Amygdala (tissue), 56 donors: ENCODE measurements around the gene ANKH.
"Not testable (repeated sequence)": the region's sequence is repeated elsewhere in the genome, so short reads cannot be mapped to it uniquely, and the experiment has no call there.

Experiments used
- DNase-seq, 56 donors: peaks; one replicate each; lab custom pipeline; 2025; lab: John Stamatoyannopoulos, UW

Gene ANKH

DNA sequence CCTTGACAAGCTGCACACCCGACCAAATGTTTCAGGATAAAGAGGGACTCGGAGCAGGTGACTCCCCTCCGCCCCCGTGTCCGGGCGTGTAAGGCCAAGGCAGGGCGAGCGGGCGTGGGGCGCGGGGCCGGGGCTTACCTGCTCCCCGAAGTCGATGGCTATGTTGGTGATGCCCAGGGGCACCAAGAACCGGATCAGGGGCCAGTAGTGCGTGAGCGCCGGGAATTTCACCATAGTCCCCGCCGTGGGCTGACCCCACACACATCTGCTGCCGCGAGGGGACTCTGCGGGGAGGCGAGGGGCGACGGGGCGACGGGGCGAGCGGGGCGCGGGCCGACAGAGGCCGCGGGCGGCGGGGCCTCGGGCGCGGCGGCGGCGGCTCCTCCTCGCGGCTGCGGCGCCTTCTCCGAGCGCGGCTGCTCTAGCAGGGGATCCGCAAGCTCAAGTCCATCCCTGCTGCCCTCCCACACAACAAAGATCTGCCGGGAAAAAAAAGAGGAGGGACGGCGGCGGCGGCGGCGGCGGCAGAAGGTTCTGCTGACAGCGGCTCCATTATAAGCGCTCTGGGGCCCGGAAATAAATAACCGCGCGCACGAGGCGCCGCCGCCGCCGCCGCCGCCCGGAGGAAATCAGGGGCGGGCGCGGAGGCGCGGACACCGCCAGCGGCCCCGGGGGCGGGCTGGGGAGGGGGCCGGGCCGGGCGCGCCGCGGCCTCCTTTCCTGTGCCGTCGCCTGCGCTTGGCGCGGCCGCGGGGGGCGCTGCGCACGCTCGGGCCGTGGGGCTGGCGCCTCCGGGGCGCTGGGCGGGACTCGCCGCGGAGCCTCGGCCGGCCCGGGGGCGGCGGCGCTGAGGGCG lies at the start of gene ANKH:
Gene ANKH, minus strand, starts transcription at position 565 of the 856 bp plus-strand sequence. Its CDS starts 331 bp downstream, at position 234.
- DNase-seq: peak in 51 of 56 donors; percentile 9 to 83 (median 67)

DNA sequence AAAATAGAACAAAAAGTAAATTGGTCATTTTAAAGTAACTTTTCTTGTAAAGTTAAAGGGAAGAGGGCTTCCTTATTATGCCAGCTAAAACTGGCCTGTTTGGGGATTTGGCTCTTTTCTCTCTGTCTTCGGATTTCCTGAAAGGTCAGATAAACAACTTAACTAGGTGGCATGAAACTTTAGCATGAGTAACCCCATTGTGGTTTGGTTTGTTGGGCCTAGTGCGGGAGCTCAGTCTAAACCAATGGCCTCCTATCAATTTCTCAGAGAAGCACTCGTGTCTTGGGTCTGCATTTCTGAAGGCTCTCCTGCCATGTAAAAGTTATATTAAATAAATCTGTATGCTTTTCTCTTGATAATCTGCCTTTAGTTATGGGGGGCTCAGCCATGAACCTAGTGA lies 48.5 kb upstream of the ANKH start:
- DNase-seq: no peak

DNA sequence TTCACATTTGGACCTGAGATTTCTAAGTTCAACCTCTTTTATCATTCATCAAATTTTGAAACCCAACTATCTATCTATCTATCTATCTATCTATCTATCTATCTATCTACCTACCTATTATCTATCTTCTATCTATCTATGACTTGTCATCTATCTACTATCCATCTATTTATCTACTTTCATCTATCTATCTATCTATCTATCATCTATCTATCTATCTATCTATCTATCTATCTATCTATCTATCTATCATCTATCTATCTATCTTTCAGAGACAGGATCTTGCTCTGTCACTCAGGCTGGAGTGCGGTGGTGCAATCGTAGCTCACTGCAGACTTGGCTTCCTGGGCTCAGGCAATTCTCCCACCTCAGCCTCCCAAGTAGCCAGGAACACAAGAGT lies 47.5 kb upstream of the ANKH start:
- DNase-seq: not testable (repeated sequence)

DNA sequence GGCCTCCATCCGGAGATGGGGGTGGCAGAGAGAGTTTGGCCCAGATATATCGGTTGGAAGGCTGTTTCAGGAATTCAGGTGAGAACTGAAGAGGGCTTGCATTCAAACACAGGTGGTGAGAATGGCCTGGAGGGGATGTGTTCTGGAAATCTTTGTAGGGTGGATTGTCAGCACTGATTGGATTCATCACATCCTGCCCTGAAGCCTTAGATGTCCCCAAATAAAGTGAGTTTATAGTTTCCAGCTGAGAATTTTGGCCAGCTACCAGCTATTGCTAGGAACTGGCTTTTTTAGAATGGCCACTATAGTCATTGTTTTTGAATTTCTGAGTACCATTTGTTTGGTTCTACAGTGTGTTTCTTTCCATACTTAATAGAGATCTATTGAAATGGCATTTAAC lies 46.1 kb upstream of the ANKH start:
- no peak for DNase-seq

DNA sequence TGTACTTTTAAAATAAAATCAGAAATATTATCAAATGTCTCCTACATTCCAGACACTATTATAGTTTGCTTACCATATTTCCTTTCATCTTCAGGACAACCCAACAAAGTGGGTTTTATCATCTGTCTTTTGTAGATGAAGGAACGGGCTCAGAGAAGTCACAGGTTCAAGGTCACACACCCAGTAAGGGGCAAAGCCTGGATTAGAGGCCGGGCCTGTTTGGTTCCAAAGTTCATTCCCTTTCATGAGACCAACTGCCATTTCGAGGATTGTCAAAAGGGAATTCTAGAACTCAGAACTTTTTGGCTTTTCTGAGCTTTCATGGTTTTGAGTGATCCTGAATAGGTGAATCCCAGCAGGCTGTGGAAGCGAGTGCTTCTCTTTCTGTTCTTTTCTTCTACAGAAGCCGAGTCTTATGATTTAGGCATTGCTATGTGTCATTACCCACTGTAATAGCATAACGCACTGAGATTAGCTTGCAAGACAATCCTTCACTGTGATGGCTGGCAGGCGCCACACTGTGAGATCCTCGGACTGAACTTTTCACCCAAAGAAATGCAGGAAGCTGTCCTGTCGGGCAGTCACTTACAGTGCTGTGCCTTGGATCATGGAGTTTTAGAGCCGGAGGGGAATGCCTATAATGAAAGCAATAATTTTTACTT lies 43.8 kb upstream of the ANKH start:
- DNase-seq: no peak

DNA sequence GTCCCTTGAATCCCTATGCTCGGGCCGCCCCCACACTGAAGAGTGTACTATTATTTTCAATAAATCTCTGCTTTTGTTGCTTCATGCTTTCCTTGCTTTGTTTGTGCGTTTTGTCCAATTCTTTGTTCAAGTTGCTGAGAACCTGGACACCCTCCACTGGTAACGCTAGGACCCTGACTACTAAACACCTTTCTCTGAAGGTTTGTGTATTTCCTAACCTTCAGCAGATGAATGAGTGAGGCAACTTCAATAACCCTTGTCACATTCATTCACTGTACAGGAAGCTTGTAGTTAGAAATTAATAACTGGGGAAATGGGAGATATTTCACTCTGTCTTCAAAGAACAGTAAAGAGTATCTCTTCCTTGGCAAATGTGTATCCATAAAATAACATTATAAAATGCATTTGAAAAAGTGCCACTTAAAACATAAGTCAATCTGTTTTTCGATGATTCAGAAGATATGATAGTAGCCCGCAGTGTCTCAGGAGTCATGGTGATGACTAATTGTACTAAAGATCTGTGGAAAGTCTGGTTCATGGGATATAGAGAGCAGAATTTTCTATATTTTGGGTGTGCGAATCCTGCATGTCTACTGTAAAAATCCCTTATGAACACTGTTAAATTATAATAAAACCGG lies 43.2 kb upstream of the ANKH start:
- no peak for DNase-seq

DNA sequence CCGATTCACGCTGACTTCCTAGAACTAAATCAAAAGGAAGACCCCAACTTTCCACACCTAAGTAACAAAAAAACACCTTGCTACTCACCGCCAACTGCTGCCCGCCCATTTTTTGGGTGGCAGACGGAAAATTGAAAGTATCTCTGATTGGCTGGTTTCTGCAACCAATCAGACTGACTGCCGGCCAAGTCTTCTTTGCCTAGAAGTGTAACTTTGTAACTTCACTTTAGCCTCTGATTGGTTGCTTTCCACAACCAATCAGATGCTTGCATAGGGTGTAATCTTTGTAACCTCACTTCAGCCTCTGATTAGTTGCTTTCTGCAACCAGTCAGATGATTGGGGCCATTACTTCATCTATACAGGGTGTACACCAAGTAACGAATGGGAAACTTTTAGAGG lies 42.6 kb upstream of the ANKH start:
- DNase-seq: no peak

DNA sequence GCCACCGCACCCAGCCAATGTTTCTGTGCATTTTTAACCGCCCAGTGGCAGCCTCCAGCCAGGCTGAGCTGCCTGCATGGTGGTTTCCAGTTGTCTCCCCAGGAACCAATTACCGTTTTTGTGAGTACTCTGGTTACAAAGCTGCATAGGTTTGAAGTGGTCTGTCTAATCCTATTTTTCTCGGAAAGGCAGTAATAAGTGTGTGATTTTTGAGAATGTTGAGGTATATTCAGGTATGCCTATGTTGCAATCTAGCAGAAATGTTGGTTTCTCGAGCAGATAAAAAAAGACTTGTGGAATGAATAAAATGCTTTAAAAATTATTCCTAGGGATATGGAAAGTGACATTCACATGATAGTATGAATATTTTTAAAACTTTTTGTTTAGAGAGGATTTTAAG lies 41.5 kb upstream of the ANKH start:
- DNase-seq: no peak

DNA sequence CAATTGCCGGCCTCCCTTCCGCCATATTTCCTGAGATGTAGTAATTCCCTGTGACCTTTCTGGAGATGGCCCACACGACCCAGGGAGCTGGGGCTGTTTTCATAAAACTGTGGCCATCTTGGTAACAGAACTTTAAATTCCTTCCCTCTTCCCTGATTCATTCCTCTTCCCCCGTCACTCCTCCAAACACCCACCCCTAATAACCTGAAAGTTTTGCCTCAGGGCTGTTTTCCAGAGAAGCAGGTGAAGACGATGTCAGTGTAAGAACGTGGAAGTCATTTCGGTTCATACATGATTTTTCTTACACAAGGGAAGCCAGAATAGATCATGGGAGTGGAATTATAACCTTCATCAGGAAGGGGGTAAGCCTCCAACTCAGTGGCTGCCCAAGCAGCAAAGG lies 40.6 kb upstream of the ANKH start:
- no peak for DNase-seq

DNA sequence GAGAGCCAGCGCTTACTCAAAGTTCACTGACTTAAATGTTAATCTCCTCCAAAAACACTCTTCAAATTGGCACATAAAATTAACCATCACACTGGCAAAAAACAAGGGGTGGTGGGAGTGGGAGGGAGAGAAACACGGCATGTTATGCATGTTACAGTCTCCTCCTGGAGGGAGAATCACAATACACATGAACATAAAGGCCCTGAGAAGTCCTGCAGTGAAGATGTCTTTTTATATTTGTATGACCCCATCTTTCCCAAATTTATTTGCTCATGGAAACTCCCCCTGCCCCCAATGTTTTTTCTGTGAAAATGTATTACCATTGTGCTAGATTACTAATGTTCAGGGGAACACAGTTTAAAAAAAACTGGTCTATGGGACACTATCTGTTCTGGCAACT lies 37.8 kb upstream of the ANKH start:
- no peak for DNase-seq

DNA sequence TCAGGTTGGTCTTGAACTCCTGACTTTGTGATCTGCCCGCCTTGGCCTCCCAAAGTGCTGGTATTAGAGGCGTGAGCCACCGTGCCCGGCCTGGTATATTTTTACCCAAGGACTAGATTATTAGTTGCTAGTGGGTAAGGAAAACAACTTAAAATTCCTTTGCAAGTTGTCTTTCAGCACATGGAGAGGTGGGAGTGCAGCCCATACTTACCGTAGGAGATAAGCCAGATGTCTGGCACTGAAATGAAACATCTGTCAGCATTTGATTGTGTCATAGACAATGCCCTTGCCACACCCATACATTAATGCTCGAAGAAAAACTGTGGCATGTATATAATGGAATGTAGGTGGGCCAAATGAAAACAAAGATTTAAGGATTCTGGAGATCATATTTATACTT lies 36.6 kb upstream of the ANKH start:
- DNase-seq: no peak

DNA sequence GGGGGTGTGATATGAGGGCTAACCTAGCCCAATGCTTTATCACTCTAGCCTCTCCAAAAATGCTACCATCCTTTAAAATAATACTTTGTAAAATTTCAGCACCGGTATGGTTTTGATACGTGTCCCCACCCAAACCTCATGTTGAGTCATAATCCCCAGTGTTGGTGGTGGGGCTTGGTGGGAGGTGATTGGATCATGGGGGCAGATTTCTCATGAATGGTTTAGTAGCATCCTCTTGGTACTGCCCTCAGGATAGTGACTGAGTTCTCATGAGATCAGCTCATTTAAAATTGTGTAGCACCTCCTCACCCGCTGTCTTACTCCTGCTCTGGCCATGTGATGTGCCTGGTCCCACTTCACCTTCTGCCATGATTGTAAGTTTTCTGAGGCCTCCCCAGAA lies 35.0 kb upstream of the ANKH start:
- DNase-seq: no peak

DNA sequence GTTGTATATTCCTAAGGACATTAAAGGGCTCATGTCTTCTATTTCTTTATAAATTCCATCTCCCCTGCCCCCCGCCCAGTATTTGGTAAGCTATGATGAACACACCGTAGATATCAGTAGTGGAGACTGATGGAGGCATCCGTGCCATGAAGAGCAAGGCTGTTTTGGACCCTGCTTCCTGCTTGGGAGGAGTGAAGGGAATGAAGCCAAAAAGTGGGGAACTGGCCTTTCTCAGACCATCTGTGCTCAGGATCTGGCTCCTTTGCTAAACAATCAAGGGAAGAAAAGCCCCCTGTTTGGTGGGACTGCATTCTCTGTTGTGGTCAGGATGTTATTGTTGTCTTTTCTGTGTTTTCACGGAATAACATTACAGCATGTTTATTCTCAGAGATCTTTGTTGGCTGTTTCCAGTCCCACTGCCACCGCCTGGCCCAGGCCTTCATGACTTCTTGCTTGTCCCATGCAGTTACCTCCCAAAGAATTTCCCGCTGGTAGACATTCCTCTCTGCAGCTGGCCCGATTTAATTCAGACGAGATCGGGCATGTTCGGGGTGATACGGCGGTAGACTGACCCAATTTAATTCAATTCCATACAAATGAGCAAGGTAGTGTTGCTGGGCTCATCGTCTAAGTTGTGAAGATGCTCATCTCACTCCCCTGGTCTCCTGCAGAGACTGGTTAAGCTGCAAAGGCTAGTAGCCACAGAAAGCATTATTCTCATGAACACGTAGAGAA lies 31.4 kb upstream of the ANKH start:
- DNase-seq: no peak

DNA sequence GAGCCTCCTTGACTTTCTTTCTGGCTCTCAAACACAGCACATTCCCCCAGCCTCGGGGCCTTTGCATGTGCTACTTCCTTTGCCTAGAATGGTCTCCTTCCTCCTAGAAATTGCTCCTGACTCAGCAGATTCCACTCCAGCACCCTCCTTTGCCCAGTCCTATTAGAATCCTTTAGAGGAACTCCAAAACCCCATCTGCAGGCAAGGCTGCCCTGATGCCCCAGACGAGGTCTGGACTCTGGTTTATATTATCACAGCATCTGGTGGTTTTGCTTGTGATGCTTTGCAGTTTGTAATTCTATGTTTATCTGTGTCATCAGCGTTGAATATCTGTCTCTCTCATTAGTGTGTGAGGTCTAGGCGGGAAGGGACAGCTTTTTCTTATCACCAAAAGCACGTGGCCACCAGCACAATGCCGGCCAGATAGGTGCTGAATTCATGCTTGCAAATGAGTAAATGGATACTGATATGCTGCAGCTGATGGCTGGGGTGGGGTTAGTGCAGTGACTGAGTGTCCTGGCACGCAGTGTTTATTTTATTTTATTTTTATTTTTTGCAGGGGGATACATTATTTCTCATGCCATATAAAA lies 30.0 kb upstream of the ANKH start:
- no peak for DNase-seq

DNA sequence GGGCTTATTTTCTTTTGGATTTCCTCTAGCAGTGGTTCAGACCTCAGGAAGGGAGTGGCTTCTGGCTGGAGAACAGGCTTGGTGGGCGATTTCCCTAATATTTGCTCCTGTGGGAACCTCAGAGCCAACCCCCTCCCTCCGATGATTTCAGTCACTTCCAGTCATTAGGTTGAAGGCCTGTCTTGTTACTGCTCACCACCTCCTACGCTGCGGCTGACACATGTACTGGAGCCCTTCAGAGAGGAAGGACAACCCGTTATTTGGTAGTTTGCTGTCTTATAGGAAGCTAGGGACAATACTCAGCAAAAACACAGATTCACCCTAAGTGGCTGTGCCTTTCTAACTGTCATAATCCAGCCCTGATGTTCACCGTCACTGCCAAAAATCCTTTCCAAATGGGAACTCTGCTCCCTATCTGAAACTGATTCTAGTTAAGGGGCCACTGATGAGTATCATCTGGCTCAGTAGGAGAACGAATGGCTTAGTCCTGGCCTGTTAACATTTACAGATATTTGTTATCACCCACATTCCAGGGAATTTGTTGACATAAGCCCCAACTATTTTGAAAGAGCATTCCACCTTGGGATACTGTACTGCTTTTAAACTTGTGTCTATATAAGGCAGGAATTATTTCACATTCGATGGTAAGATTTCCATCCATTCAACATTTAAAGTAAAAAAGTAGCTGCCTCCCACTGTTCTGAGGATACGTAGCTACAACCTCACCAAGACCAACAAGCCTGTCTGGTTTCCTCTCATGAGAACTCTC lies 29.3 kb upstream of the ANKH start:
- no peak for DNase-seq

DNA sequence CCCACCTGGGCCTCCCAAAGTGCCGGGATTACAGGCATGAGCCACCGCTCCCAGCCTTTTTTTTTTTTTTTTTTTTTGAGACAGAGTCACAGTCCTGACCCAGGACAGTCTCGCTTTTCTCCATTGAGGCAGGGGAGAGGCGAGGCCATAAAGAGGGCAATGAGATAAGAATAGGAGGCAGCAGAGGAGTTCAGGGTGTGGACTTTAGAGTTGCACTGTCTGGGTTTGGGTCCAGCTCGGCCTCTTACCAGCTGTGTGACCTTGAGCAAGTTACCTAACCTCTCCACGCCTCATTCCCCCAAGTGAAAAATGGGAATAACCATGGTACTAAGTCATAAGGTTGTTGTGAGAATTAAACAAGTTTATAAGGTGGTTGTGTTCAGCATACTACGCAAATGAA lies 24.6 kb upstream of the ANKH start:
- no peak for DNase-seq

DNA sequence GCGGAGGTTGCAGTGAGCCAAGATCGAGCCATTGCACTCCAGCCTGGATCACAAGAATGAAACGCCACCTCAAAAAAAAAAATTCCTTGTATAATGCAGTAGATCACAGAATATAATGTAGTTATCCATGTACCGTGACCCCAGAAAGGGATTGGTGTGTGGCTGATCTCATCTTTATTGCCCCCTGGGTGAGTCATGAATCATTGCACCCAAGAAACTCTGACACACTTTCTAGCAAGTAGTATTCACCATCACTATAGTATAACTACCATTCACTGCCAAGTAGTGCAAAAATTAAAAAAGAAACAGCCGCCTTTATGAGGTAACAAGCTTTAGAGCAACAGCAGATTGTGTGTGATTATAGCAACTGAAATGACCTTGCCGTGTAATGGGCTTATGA lies 23.7 kb upstream of the ANKH start:
- no peak for DNase-seq

DNA sequence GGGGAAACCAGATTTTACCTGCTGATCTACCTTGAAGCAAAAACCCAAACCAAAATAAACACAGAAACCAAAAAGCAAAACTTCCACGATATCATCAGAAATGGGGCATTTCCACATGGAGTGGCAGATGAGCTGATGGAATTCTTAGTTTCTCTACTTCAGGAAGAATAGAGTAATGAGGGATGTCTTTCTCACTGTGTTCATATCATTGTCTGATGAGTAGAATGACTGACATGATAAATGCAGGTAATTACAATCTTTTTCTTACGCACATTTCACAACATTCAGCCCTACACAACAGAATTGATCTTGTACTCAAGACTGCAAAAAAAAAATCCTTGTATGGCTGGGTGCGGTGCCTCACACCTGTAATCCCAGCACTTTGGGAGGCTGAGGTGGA lies 23.2 kb upstream of the ANKH start:
- DNase-seq: no peak

DNA sequence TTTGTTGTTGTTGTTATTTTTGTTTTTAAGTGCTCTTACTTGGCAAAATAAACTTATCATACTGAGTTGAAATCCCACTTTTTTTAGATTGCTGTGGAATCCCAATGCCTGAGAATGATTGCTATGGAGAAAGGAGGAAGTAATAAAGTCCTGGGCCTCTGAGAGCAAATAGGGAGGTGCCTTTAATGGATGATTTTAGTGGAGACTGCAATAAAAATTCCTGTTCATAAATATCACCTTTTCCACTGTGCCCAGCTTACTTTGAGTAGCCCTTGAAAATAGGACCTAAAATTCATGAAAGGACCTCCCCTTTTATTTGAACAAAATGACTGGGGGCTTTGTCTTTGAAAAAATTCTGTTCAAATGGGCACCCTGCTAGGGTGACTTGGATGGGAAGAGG lies 21.8 kb upstream of the ANKH start:
- no peak for DNase-seq

DNA sequence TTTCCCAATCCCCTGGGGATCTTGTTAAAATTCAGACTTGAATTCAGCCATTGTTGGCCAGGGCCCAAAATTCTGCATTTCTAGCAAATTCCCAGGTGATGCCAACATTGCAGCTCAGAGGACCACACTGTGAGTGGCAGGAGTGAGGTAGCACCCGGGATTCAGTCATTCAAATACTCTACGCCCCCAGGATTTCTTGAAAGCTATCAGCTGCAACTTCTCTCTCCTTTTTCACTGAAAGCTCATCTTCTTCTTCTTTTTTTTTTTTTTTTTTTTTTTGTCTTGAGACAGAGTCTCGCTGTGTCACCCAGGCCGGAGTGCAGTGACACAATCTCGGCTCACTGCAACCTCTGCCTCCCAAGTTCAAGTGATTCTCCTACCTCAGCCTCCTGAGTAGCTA lies 19.3 kb upstream of the ANKH start:
- no peak for DNase-seq
